PC-9 (cell line): ENCODE data around the gene TBX15. TPM values are rescaled to one million over a fixed set of nuclear protein-coding genes. Genes with fewer than 3 reads are reported as not detected.
A peak's percentile ranks its signal among the peaks of the same experiment; 100 is the strongest.

Experiments
- BruUV-seq: library from RNA; stranded (reverse); fragments of 400-500 nt; replicated peaks from 2 replicates; lab custom pipeline; 2021; lab: Mats Ljungman, UMichigan
- CTCF ChIA-PET: fragments of 300-600 bp; sonication (Branson Sonifier 250); formaldehyde crosslinking; loops from one replicate; lab custom pipeline; 2022; ENCODE audit warnings: antibody characterized with exemption; lab: Charles Lee
- POLR2A ChIA-PET: fragments of 300-600 bp; sonication (Branson Sonifier 250); formaldehyde crosslinking; loops from one replicate; lab custom pipeline; 2022; ENCODE audit warnings: antibody characterized with exemption; ENCODE audit not compliant: unreplicated experiment; lab: Charles Lee
- DNase-seq, 2 experiments: peaks; one replicate each; pipeline versions ENCODE4 v3.0.0 to v3.0.0-alpha.2; 2015 to 2022; ENCODE audit warnings: mixed read lengths in 1 of 2
- H2AFZ ChIP-seq: fragments of 200-600 bp; sonication (generic); 2 replicates; pipeline ENCODE4 v1.8.1; 2017; ENCODE audit warnings: antibody characterized with exemption
- H3F3A ChIP-seq: fragments of 200-600 bp; sonication (generic); 2 replicates; pipeline ENCODE4 v1.8.1; 2017; ENCODE audit warnings: antibody characterized with exemption, mild to moderate bottlenecking, low read depth; ENCODE audit not compliant: insufficient read depth
- H3K27ac ChIP-seq: fragments of 200-600 bp; sonication (generic); 2 replicates; pipeline ENCODE4 v1.6.1; 2016; ENCODE audit warnings: mixed run types
- H3K27me3 ChIP-seq: fragments of 200-600 bp; sonication (generic); 2 replicates; pipeline ENCODE4 v1.6.1; 2016; ENCODE audit warnings: low read depth, mixed run types; ENCODE audit not compliant: insufficient read depth
- H3K36me3 ChIP-seq: fragments of 200-600 bp; sonication (generic); 2 replicates; pipeline ENCODE4 v1.6.1; 2016; ENCODE audit warnings: low read depth, mixed run types
- H3K4me1 ChIP-seq: fragments of 200-600 bp; sonication (generic); replicated peaks from 2 replicates; pipeline ENCODE4 v1.6.1; 2016; ENCODE audit warnings: mixed run types; ENCODE audit not compliant: insufficient read depth
- H3K4me2 ChIP-seq: fragments of 200-600 bp; sonication (generic); 2 replicates; pipeline ENCODE4 v1.6.1; 2017; ENCODE audit warnings: mixed run types
- H3K4me3 ChIP-seq: fragments of 200-600 bp; sonication (generic); 2 replicates; pipeline ENCODE4 v1.6.1; 2016; ENCODE audit warnings: mixed run types
- H3K79me2 ChIP-seq: fragments of 200-600 bp; sonication (generic); 2 replicates; pipeline ENCODE4 v1.6.1; 2017; ENCODE audit warnings: low read depth, mixed run types
- H3K9me2 ChIP-seq: fragments of 200-600 bp; sonication (generic); 2 replicates; pipeline ENCODE4 v1.8.1; 2017; ENCODE audit warnings: mild to moderate bottlenecking; ENCODE audit not compliant: insufficient read depth
- H3K9me3 ChIP-seq: fragments of 200-600 bp; sonication (generic); 2 replicates; pipeline ENCODE4 v1.8.1; 2016; ENCODE audit warnings: low read depth; ENCODE audit not compliant: insufficient read depth
- H4K20me1 ChIP-seq: fragments of 200-600 bp; sonication (generic); 2 replicates; pipeline ENCODE4 v1.8.1; 2017; ENCODE audit not compliant: insufficient read depth
- CTCF ChIP-seq: fragments of 200-600 bp; sonication (generic); conservative IDR thresholded peaks from 2 replicates; pipeline ENCODE4 v1.6.1; 2017; ENCODE audit warnings: mixed run types, antibody characterized with exemption, mild to moderate bottlenecking, moderate library complexity
- EZH2 ChIP-seq: fragments of 200-600 bp; sonication (generic); IDR thresholded peaks from 2 replicates; pipeline ENCODE4 v1.8.0; 2017; ENCODE audit warnings: antibody characterized with exemption, low read depth
- intact Hi-C: fragments of 100-400 bp; cut with micrococcal nuclease; formaldehyde crosslinking; loops from one replicate; pipeline ENCODE4 v1.10.0; 2022; ENCODE audit not compliant: unreplicated experiment
- total RNA-seq: library from RNA; stranded (reverse); gene quantifications from 2 replicates; pipeline ENCODE4 v1.2.3, GENCODE V29; 2021

TBX15 gene
- total RNA-seq, 1 experiment from 2014 or later: not detected

GRCh38 chr1:118970451-118970850, 17.7 kb downstream of the TBX15 start:
- H3K79me2 ChIP-seq: no peaks in the 10 kb centered on the region
- no peak for TF ChIP-seq EZH2
- TF ChIP-seq CTCF: no peak
- H3K4me2 ChIP-seq: no peak overlapping the region
- no peak for DNase-seq
- CTCF ChIA-PET: no interaction called here
- POLR2A ChIA-PET: no interaction called here
- H3K27me3 ChIP-seq: peaks cover 38% of the 10 kb centered on the region
- H3K4me3 ChIP-seq: no peak overlapping the region
- no peak overlapping the region for H3K27ac ChIP-seq
- no TSS peak for BruUV-seq
- H3F3A ChIP-seq: no peaks in the 10 kb centered on the region
- H3K36me3 ChIP-seq: no peaks in the 10 kb centered on the region
- H3K4me1 ChIP-seq: no peaks in the 10 kb centered on the region
- H3K9me3 ChIP-seq: no peaks in the 10 kb centered on the region
- no peaks in the 10 kb centered on the region for H3K9me2 ChIP-seq
- H2AFZ ChIP-seq: no peak overlapping the region
- H4K20me1 ChIP-seq: no peaks in the 10 kb centered on the region
- intact Hi-C loops: no loop called here

- intact Hi-C loops: no loop called here
- Histone ChIP-seq H3K4me3 (no peak overlapping the region), H3K4me1 (no peaks in the 10 kb centered on the region), H3K4me2 (no peak overlapping the region), H2AFZ (peak overlapping the region; percentile 34; the same call in 1 of the 2 replicates), H3K27ac (no peak overlapping the region), H3K9me2 (no peaks in the 10 kb centered on the region), H4K20me1 (no peaks in the 10 kb centered on the region), H3K79me2 (no peaks in the 10 kb centered on the region), H3F3A (no peaks in the 10 kb centered on the region), H3K9me3 (no peaks in the 10 kb centered on the region), H3K27me3 (no peaks in the 10 kb centered on the region), H3K36me3 (no peaks in the 10 kb centered on the region)
- no TSS peak for BruUV-seq
- ChIA-PET POLR2A (no interaction called here), CTCF (no interaction called here)
- TF ChIP-seq EZH2: no peak
- TF ChIP-seq CTCF: no peak
- DNase-seq: no peak
Observed at GRCh38 chr1:118963456-118964430, 24.4 kb downstream of the TBX15 start.

DNA sequence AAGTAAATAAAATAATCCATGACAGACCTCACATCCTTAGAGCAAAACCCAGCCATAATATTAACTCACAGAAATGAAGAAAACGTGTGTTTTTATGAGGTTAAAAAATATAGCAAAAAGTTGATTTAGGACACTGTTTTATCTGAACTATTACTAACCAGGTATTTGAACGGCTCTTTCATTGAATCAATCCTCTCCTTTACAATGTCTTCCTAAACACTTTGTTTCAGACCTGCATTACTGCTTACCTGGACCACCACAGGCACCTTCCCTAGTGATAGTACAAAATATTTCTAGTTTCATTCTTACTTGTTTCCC, 25.0 kb downstream of the TBX15 start:
- H3K36me3 ChIP-seq: no peaks in the 10 kb centered on the region
- BruUV-seq: no TSS peak
- H4K20me1 ChIP-seq: no peaks in the 10 kb centered on the region
- no peaks in the 10 kb centered on the region for H3K4me1 ChIP-seq
- H3K27ac ChIP-seq: no peak overlapping the region
- H3K4me2 ChIP-seq: no peak overlapping the region
- POLR2A ChIA-PET: no interaction called here
- H3K79me2 ChIP-seq: no peaks in the 10 kb centered on the region
- H3K4me3 ChIP-seq: no peak overlapping the region
- H3K9me3 ChIP-seq: no peaks in the 10 kb centered on the region
- DNase-seq: no peak
- TF ChIP-seq EZH2: no peak
- CTCF ChIA-PET: no interaction called here
- no peaks in the 10 kb centered on the region for H3K9me2 ChIP-seq
- no peak overlapping the region for H2AFZ ChIP-seq
- intact Hi-C loops: no loop called here
- H3K27me3 ChIP-seq: no peaks in the 10 kb centered on the region
- H3F3A ChIP-seq: no peaks in the 10 kb centered on the region
